Hematopoietic multipotent progenitor cell (in vitro differentiated cells): ENCODE data around the gene NLGN2. TPM values are rescaled to one million over a fixed set of nuclear protein-coding genes. Genes with fewer than 3 reads are reported as not detected.

Experiments
- DNase-seq, 3 donors: peaks; one replicate each; pipeline ENCODE4 v3.0.0-alpha.2; 2011 to 2015; ENCODE audit warnings: low read depth in 2 of 3, low spot score in 2 of 3
- total RNA-seq: library from RNA; depleted of rRNA; stranded (reverse); fragments of >200 nt; gene quantifications from one replicate; pipeline ENCODE4 v1.2.3, GENCODE V29; 2012

The NLGN2 gene
- total RNA-seq, 1 donor, result 6.7 TPM

DNA sequence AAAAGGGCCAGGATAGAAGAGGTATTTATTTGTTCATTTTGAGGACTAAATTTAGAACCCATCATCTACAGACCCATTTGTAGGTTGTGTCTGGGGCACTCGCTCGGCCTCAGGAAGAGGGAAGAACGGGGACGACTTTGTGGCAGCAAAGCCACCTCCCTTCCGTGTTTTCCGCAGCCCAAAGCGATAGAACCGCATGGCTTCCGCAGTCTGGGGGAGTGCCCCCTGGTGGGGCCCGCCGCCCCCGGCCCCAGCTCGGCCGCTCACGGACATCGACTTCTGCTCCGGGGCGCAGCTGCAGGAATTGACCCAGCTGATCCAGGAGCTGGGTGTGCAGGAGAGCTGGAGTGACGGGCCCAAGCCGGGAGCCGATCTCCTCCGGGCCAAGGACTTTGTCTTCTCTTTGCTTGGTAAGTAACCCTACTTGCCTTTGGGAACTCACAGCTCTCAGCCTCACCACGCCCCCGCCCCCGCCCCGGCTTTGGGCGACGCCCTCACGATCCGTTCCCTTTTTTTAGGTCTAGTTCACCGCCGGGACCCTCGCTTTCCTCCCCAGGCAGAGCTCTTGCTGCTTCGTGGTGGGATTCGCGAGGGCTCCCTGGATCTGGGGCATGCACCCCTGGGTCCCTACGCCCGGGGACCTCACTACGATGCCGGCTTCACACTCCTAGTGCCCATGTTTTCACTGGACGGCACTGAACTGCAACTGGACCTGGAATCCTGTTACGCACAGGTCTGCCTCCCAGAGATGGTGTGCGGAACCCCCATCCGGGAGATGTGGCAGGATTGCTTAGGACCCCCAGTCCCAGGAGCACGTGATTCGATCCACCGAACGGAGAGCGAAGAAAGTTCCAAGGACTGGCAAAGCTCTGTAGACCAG is 28.3 kb downstream of the NLGN2 start:
- peak in 2 of 3 donors; percentile 75 to 77 for DNase-seq

DNA sequence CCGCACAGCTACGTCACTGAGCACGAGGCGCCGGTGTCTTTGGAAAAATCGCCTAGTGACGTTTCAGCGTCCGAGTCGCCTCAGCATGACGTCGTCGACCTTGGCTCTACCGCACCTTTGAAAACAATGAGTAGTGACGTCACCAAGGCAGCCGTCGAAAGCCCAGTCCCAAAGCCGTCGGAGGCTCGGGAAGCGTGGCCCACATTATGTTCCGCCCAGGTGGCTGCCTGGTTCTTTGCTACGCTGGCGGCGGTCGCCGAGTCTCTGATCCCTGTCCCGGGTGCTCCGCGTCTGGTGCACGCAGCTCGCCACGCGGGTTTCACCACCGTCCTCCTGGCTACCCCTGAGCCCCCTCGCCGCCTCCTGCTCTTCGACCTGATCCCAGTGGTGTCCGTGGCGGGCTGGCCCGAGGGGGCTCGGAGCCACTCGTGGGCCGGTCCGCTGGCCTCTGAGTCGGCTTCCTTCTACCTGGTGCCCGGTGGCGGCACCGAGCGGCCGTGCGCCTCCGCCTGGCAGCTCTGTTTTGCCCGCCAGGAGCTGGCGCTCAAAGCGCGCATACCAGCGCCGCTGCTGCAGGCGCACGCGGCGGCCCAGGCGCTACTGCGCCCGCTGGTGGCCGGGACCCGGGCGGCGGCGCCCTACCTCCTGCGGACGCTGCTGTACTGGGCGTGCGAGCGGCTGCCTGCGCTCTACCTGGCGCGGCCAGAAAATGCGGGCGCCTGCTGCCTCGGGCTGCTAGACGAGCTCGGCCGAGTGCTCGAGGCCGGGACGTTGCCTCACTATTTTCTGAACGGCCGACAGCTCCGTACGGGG is 29.1 kb downstream of the NLGN2 start:
- peak; percentile 71 to 85 (median 85) for DNase-seq

DNA sequence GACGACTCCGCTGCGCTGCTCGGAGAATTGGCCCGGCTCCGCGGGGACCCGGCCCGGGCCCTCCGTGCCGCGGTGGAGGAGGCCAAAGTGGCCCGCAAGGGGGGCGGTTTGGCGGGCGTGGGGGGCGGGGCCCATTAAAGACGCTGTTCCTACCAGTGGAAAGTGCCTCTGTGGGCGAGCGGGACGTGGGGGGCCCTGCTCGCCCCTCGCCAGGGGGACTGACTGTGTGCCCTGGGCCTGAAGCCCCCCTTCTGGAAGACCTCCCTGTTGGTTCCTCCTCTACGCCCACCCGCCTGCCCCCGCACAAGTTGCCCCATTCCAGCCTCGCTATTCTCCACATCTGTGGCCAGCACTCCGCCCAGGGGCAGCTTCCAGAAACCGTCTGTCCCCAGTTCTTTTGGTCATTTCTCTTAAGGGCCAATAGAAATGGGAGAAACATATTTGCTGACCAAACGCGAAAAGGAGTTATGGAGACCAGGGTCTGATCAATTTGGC is 29.8 kb downstream of the NLGN2 start:
- no peak for DNase-seq

- peak in 2 of 3 donors; percentile 57 to 61 for DNase-seq
Measured at GRCh38 chr17:7437950-7438614, 30.4 kb downstream of the NLGN2 start.

- no peak for DNase-seq
Measured at GRCh38 chr17:7438656-7439460, 31.2 kb downstream of the NLGN2 start.

DNA sequence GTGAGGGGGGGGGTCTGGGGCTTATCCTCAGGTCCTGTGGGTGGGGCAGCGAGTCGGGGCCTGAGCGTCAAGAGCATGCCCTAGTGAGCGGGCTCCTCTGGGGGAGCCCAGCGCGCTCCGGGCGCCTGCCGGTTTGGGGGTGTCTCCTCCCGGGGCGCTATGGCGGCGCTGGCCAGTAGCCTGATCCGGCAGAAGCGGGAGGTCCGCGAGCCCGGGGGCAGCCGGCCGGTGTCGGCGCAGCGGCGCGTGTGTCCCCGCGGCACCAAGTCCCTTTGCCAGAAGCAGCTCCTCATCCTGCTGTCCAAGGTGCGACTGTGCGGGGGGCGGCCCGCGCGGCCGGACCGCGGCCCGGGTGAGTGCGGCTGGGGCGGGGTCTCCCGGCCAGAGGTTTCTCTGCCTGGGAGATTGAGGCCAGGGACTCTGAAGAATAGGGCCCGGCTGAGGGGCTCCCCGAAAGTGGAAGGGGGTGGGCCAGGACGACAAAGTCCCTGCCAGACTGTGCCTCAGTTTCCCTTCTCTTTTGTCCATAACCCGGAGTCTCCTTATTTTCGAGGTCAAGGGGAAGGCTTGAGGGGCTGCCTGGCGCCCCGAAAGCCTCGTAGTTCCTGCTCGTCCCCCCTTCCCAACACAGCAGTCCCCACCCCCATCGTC is 31.9 kb downstream of the NLGN2 start, which contains the start of gene FGF11:
TSS of gene FGF11 (plus strand) at position 51 of the 651 bp plus-strand sequence. CDS start at position 160, 109 bp downstream.
- no peak for DNase-seq

GRCh38 chr17:7440113-7440833 is 32.6 kb downstream of the NLGN2 start:
- peak in 2 of 3 donors; percentile 41 to 48 for DNase-seq

DNA sequence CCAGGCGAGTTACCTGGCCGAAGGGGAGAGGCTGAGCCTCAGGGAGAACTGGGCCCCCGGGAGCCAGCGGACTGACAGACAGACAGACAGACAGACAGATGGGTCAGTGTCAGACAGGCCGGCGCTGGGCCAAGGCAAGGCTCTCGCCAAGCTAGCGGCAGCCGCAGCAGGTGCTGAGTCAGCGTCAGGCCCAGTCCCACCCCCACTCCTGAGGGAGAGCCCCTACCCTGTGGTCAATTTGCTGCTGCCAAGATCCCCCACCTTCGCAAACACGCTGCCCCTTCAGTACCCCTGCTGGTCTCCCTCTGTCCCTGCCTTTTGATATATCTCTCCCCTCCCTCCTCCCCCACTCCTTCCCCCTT is 33.2 kb downstream of the NLGN2 start:
- DNase-seq, result peak in 2 of 3 donors; percentile 60 to 70

DNA sequence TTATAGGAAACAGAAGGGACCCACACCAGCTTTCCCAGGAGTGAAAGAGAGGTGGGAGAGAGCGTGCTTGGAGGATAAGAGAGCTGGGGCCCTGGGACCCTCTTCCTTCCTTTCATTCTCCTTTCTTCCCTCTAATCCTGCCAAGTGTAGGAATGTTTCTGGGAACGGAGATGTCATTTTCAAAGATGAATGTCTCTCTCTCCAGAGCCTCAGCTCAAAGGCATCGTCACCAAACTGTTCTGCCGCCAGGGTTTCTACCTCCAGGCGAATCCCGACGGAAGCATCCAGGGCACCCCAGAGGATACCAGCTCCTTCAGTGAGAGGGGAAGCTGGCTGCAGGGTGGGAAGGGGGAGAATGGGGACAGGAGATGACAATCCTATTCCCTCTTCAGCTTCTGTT is 33.6 kb downstream of the NLGN2 start:
- DNase-seq, result no peak

GRCh38 chr17:7442142-7442541 is 34.5 kb downstream of the NLGN2 start:
- no peak for DNase-seq

GRCh38 chr17:7443499-7444485 is 36.1 kb downstream of the NLGN2 start:
- DNase-seq, result no peak

GRCh38 chr17:7444682-7445618 is 37.3 kb downstream of the NLGN2 start, which contains the start of gene CHRNB1:
CHRNB1 (plus strand) TSS chr17:7445061; CDS start chr17:7445128, 67 bp downstream.
- DNase-seq, result peak in 2 of 3 donors; percentile 36 to 44

- DNase-seq, result peak in 1 of 3 donors; percentile 31
Measured at GRCh38 chr17:7445619-7445968, 37.9 kb downstream of the NLGN2 start.

DNA sequence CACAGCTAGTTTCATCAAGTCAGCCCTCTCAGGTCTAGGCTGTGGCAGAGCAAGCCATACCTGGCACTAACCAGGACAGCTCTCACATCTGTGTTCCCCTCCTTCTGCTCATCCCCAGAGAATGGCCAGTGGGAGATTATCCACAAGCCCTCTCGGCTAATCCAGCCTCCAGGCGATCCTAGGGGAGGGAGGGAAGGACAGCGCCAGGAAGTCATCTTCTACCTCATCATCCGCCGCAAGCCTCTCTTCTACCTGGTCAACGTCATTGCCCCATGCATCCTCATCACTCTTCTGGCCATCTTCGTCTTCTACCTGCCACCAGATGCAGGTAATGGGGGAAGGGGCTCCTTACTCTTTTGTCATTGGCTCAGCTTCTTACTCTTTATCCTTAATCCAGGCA is 40.8 kb downstream of the NLGN2 start:
- no peak for DNase-seq

- DNase-seq, result no peak
Measured at GRCh38 chr17:7459961-7460545, 52.4 kb downstream of the NLGN2 start.
